GM12801 (cell line): Measurements from ENCODE around the gene ARHGAP9.

Experiments
- CTCF ChIP-seq: IDR thresholded peaks from one replicate; pipeline ENCODE4 v1.5.1; 2011; ENCODE audit warnings: control low read depth; ENCODE audit not compliant: insufficient read length; ENCODE audit errors: extremely low read depth

The ARHGAP9 gene

GRCh38 chr12:57477710-57478681, 1.7 kb downstream of the ARHGAP9 start:
- TF ChIP-seq CTCF: no peak

DNA sequence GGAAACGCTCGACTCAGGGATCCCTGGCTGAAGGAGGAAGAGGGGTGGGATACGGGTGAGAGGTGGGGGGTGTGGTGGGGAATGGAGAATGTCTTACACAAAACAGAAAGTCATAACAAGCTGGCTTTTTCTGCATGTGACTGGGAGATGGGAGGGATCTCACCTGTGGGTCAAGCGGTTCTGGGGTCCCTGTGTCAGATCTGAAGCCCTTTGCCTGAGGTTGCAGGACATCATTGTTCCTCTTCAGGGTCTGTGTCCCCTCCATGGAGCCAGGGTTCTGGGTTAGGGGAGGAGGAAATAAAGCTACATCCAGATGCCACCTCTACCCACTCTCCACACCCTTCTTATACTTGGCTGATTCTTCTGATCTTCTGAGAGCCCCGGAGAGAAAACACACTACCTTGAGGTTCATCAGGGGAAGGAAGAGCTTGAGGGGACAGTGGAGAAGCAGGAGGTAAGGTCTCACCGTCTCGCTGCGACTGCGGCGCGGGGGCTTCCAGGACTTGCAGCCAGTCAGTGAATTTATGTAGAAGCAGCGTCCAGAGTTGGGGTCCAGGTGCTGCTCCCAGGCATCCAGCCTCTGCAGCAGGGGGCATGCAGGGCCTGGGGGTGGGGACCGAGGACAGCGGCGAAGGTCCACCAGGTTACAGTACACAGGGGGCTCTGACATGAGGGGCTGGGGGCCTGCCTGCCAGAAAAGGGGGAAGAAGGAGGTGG, 2.5 kb downstream of the ARHGAP9 start:
- no peak for TF ChIP-seq CTCF

DNA sequence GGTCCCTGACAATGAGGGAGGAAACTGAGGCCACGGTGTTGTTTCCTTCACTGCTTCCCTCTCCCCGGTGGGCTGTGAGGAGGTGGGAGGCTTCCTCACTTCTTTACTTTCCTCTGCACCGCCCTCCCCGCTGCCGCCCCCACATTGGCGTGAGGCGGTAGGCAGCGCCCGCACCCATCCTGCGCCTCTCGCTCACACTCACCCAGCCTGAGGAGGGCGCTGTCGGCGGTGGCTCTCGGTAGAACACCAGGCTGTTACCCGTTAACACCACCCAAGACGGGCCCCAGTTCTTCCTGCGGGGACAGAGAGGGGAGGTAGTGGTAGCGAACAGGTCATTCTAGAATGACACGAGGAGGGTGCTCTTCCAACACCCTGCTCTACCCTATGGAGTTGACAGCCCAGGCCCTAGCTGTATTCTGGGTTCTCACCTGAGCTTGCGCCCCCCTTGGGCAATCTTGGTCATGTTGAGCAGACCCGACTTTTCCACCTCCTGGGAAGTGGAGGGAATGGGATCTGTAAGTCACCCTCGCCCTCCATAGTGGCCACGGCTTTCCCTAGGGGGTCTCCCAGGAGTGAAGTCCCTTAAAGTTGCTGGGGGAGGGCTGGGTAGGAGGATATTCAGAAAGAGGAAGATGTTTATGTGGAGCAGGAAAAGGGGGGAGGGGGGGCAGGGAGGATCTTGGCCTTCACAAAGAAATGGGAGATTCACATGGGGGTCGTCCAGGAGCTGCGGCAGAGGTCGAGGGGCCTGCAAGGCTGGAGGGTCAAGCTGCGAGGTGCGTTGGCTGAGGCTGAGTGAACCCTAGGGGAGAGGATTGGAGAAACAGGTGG, 3.3 kb downstream of the ARHGAP9 start:
- no peak for TF ChIP-seq CTCF

GRCh38 chr12:57475271-57476161, 4.2 kb downstream of the ARHGAP9 start:
- no peak for TF ChIP-seq CTCF

GRCh38 chr12:57474862-57475261, 4.8 kb downstream of the ARHGAP9 start:
- TF ChIP-seq CTCF: no peak

DNA sequence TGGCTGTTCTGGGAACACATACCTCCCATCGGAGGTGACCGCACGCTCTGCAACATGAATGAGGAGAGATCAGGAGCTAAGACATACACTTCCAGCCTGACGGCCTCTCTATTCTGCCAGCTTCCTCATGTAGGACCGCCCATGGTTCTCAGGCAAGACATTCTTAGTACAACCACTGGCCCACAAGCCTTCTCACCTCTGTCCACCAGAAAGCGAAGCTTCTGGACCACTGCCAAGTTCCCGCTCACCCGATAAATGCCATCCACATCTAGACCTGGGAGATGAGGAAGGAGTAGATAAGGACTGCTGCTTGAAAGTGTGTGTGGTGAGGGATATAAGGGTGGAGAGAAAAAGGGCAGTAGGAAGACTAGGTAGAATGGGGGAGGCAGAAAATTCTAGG, 5.2 kb downstream of the ARHGAP9 start:
- TF ChIP-seq CTCF: no peak
